WERI-Rb-1 (cell line): ENCODE measurements around the gene BIN1.

Source experiments
- DNase-seq: peaks from one replicate; pipeline ENCODE4 v3.0.0-alpha.2; 2020
- H3K27ac ChIP-seq: fragments of 250-450 bp; sonication (Bioruptor Pico); 2 replicates; pipeline ENCODE4 v1.5.1; 2020; ENCODE audit warnings: mild to moderate bottlenecking, moderate library complexity
- H3K27me3 ChIP-seq: fragments of 250-450 bp; sonication (Bioruptor Pico); 2 replicates; pipeline ENCODE4 v1.5.1; 2021; ENCODE audit warnings: mild to moderate bottlenecking, low read depth, moderate library complexity; ENCODE audit not compliant: insufficient read depth, severe bottlenecking
- H3K36me3 ChIP-seq: fragments of 250-450 bp; sonication (Bioruptor Pico); 2 replicates; pipeline ENCODE4 v1.5.1; 2020; ENCODE audit warnings: mild to moderate bottlenecking, moderate library complexity
- H3K4me3 ChIP-seq: 2 replicates; pipeline ENCODE4 v1.5.1; 2011; ENCODE audit warnings: low read depth, mild to moderate bottlenecking, control low read depth, low read length
- H3K9me3 ChIP-seq: fragments of 250-450 bp; sonication (Bioruptor Pico); 2 replicates; pipeline ENCODE4 v1.5.1; 2021; ENCODE audit warnings: mild to moderate bottlenecking, moderate library complexity; ENCODE audit not compliant: severe bottlenecking
- CTCF ChIP-seq: IDR thresholded peaks from 2 replicates; pipeline ENCODE4 v1.5.1; 2011; ENCODE audit warnings: low read depth, mild to moderate bottlenecking, control low read depth, inconsistent platforms, low read length

Gene BIN1

GRCh38 chr2:127086990-127087790 is 19.8 kb downstream of the BIN1 start:
- Histone ChIP-seq H3K27me3 (no peaks in the 10 kb centered on the region), H3K27ac (peak overlapping the region; percentile 56), H3K9me3 (no peaks in the 10 kb centered on the region), H3K4me3 (no peak overlapping the region), H3K36me3 (peaks cover 18% of the 10 kb centered on the region)
- no peak for DNase-seq
- TF ChIP-seq CTCF = no peak

- TF ChIP-seq CTCF = no peak
- no peak for DNase-seq
- Histone ChIP-seq H3K27me3 (no peaks in the 10 kb centered on the region), H3K27ac (peak overlapping the region; percentile 50), H3K36me3 (peaks cover 18% of the 10 kb centered on the region), H3K4me3 (no peak overlapping the region), H3K9me3 (no peaks in the 10 kb centered on the region)
Measured at GRCh38 chr2:127085317-127085681, 21.7 kb downstream of the BIN1 start.

- no peaks in the 10 kb centered on the region for H3K9me3 ChIP-seq
- peak overlapping the region; percentile 50 for H3K27ac ChIP-seq
- peaks cover 22% of the 10 kb centered on the region for H3K36me3 ChIP-seq
- DNase-seq = no peak
- no peaks in the 10 kb centered on the region for H3K27me3 ChIP-seq
- TF ChIP-seq CTCF = no peak
- no peak overlapping the region for H3K4me3 ChIP-seq
Measured at GRCh38 chr2:127084611-127085316, 22.2 kb downstream of the BIN1 start.

- no peak for DNase-seq
- Histone ChIP-seq H3K9me3 (no peaks in the 10 kb centered on the region), H3K36me3 (peaks cover 26% of the 10 kb centered on the region), H3K4me3 (no peak overlapping the region), H3K27ac (no peak overlapping the region; the same call in 1 of the 2 replicates), H3K27me3 (no peaks in the 10 kb centered on the region)
- TF ChIP-seq CTCF = no peak
Measured at GRCh38 chr2:127083819-127084503, 23.0 kb downstream of the BIN1 start.

- no peak for DNase-seq
- Histone ChIP-seq H3K27me3 (no peaks in the 10 kb centered on the region), H3K9me3 (no peaks in the 10 kb centered on the region), H3K4me3 (no peak overlapping the region), H3K27ac (peak overlapping the region; percentile 92), H3K36me3 (peaks cover 26% of the 10 kb centered on the region)
- no peak for TF ChIP-seq CTCF
Measured at GRCh38 chr2:127082974-127083373, 24.0 kb downstream of the BIN1 start.
